PFSK-1 (cell line): Measurements from ENCODE around the gene KITLG.

Source experiments
- POLR2AphosphoS5 ChIP-seq: IDR thresholded peaks from 2 replicates; pipeline ENCODE4 v1.6.1; 2012; ENCODE audit warnings: low read depth, mild to moderate bottlenecking, control low read depth, low read length, moderate library complexity
- REST ChIP-seq, 2 experiments: IDR thresholded peaks; 2 replicates each; pipeline versions ENCODE4 v1.6.1 to v1.8.0; 2011 to 2012; ENCODE audit warnings: low read depth in 2 of 2, low read length in 2 of 2, control low read depth in 1 of 2, inconsistent platforms in 1 of 2, mild to moderate bottlenecking in 1 of 2, moderate library complexity in 1 of 2; ENCODE audit not compliant: insufficient read depth in 1 of 2
- SIN3A ChIP-seq: IDR thresholded peaks from 2 replicates; pipeline ENCODE4 v1.6.1; 2012; ENCODE audit warnings: mild to moderate bottlenecking, low read length, moderate library complexity, borderline replicate concordance; ENCODE audit not compliant: insufficient read depth

DNA sequence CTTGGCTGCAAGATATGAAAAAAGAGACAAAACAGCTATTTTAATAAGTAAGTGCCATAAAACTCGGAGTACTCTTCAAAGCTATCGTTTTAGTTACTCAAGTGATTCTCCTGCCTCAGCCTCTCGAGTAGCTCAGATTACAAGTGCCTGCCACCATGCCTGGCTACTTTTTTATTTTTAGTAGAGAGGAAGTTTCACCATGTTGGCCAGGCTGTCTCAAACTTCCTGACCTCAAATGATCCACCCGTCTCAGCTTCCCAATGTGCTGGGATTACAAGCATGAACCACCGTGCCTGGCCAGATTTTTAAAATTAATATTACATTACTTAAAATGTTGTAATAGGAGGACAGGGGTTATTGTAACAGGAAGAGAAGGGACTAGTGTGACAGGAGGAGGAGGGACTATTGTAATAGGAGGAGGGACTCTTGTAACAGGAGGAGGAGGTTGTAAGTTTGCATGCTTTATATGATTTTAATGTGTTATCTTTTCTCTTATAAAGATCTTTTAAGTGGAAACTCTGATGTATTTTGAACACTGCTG lies 61.3 kb downstream of the KITLG start:
- TF ChIP-seq SIN3A, result no peak
- no peak for TF ChIP-seq REST (IDR thresholded peaks at IDR 0.05; ENCODE audit: insufficient read depth in 1 of 2, low read depth in 2 of 2, low read length in 2 of 2)
- no peak for TF ChIP-seq POLR2AphosphoS5
